GM19438 (cell line): Measurements from ENCODE around the gene PCBP1.
"Not testable (repeated sequence)": the region's sequence is repeated elsewhere in the genome, so short reads cannot be mapped to it uniquely, and the experiment has no call there.

Experiments used
- ATAC-seq: cut with Tn5 transposase; IDR thresholded peaks from one replicate; pipeline ENCODE4 v1.9.1; 2021; ENCODE audit warnings: low read depth; ENCODE audit not compliant: unreplicated experiment

PCBP1 gene

GRCh38 chr2:70080610-70081200 lies 6.6 kb upstream of the PCBP1 start:
- ATAC-seq, result no peak

GRCh38 chr2:70081221-70081620 lies 6.1 kb upstream of the PCBP1 start:
- no peak for ATAC-seq

GRCh38 chr2:70083344-70084156 lies 3.7 kb upstream of the PCBP1 start:
- peak; percentile 34 for ATAC-seq

GRCh38 chr2:70084973-70085710 lies 2.1 kb upstream of the PCBP1 start:
- ATAC-seq, result no peak

- no peak for ATAC-seq
Measured at GRCh38 chr2:70085711-70086277, 1.5 kb upstream of the PCBP1 start.

GRCh38 chr2:70086278-70086837 lies 919 bp upstream of the PCBP1 start:
- peak; percentile 38 for ATAC-seq

GRCh38 chr2:70087702-70088597 lies 673 bp downstream of the PCBP1 start:
- ATAC-seq, result no peak

GRCh38 chr2:70088598-70089219 lies 1.4 kb downstream of the PCBP1 start:
- ATAC-seq, result no peak

- ATAC-seq, result no peak
Measured at GRCh38 chr2:70089220-70089982, 2.1 kb downstream of the PCBP1 start.

- ATAC-seq, result no peak
Measured at GRCh38 chr2:70089983-70090525, 2.8 kb downstream of the PCBP1 start.

- no peak for ATAC-seq
Measured at GRCh38 chr2:70090706-70091334, 3.5 kb downstream of the PCBP1 start.

GRCh38 chr2:70091364-70091763 lies 4.1 kb downstream of the PCBP1 start:
- ATAC-seq, result no peak

- ATAC-seq, result no peak
Measured at GRCh38 chr2:70091816-70092215, 4.5 kb downstream of the PCBP1 start.

GRCh38 chr2:70092576-70093243 lies 5.4 kb downstream of the PCBP1 start:
- ATAC-seq, result not testable (repeated sequence)

GRCh38 chr2:70094171-70094977 lies 7.1 kb downstream of the PCBP1 start:
- ATAC-seq, result no peak

GRCh38 chr2:70094978-70095719 lies 7.9 kb downstream of the PCBP1 start:
- ATAC-seq, result peak; percentile 63
